DMS 273 (cell line): ENCODE measurements around the gene NR4A1.
A peak's percentile ranks its signal among the peaks of the same experiment; 100 is the strongest.

Experiments
- DNase-seq: peaks from one replicate; lab custom pipeline; 2025; ENCODE audit not compliant: unreplicated experiment; lab: John Stamatoyannopoulos, UW

Gene NR4A1

DNA sequence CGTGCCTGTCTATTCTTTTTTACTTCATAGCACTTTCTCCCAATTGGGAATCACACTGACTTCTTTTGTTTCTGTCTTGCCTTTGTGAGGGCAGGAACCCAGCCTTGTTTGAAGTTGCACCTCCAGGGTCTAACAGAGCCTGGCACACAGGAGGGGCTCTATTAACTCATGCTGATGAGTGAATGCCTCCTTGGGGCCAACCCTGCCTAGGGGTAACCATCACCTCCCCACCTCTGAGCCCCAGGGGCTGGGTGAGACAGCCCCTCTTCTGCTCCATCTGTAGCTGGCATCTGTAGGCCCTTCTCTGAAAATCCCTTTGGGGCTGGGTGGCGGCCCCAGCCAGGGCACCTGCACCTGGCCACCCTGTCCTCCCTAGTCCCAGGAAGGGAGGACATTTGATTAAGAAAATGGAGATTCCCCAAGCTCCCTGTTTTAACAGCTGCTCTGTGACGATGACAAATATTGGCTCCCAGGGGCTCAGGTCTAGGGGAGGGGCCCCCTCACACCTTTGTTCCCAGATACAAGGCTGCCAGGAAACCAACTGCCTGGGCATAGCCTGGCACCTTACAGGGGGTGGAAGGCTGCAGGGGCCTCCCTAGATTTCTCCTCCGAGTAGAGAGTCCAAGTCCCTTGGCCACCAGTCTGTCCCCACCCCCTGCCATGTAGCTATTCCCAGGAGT is 32.7 kb upstream of the NR4A1 start:
- DNase-seq = no peak

DNA sequence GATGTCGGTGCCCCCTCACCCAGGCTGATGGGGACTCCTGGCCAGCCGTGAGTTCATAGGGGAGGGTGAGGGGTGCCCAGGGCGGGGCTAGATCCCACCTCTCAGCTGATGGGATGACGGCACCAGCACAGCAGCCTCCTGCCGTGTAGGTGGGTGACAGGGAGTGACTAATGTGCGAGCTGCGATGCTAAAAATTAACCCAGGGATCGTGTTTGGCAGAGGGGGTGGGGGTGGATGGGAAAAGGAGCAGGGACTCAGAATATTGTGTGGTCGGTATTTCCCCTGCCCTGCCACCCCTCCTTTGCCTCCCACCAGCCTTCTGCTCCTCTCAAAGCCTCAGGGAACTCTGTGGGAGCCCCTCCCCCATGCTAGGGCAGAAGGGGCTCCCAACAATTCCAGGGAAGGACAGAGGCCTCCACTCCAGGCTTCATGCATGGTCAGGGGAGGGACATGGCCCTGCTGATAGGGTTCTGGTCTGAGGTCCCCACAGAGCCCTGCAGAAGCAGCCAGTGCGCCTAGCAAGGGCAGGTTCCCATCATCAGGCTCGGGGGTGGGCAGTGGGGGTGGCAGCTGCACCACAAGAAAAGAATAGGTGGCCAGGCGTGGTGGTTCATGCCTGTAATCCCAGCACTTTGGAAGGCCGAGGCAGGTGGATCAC is 32.0 kb upstream of the NR4A1 start:
- DNase-seq = no peak

DNA sequence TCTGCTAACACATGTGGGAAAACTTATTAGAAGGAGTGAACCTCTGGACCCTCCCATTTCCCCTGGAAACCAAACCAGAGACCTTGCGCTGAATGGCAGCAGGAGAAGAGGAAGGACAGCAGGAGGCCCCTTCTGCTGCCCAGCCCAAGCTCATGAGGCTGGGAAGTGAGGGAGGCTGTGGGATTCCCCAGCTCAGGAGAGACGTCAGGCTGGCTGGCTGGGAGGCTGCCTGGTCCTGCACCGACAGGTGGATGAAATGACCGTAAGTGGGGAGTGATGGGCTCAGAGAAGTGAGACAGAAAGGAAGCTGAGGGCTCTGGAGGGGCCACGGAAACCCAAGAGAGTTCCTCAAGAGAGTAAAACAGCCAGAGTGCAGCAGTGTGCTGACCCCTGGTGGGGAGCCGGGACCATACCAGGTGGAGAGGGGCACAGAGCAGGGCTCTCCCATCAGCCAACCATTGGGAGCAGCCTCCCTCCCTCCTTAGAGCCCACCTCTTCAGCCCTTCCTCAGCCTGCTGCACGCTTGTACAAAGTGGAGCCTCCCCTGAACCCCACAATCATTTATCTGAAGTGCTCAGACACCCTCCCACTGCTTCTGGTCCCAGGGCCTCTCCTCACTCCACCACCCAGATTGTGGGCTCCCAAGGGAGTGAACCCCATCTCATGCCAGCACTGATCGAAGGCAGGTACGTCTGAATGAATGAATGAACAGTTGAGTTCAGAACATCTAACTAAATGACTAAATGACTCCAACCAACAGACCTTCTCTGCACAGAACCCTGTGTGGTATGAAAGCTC is 30.5 kb upstream of the NR4A1 start:
- peak; percentile 81 for DNase-seq

DNA sequence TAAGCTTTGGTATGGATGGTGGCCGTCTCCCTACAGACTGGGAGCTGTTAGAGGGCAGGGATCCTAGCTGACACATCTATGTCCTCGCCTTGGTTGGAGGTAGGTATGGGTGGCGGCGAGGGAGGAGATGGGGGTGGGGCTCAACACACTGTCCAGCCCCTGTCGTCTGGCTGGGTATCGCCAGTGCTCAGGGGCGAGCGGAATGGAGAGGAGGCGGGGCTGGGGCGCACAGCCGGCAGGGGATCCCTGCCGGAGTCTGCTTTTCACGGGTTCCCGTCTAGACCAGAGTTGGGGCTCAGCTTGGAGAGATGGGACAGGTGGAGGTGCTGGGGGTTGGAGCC is 28.4 kb upstream of the NR4A1 start:
- DNase-seq = no peak

DNA sequence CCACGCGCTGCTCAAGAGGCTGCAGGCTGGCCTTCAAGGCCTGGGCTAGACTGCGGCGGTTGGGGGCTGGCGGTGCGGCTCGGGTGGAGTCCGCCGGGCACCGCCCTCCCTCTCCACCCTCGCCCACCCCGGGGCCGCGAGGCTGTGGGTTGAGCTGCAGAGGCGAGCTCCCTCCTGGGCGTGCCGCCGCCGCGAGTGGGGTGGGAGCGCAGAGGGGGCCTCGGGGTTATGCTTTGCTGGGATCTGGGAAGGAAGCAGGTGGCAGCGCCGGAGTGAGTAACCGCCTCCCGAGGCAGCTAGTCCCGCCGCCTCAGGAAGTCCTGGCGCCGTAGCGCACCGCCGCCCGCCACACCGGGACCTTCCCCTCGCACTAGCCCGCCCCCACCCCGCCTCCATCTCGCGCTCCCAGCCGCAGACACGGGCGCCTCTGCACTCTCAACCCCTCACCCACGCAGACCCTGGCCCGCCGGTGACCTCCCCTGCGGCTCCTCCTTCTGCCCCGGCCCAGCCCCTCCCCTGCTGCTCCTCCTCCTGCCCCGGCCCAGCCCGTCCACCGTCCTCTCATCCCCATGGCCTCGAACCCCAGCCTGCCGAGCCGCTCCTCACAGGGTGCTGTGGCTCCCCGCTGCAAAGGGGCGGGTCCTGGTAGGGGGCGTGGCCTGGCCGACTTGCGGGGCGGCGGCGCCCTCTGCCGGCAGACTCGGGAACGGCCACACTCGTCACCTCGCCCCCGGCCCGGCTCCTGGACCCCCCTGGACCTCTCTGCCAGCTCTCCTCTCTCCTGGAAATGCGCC is 27.9 kb upstream of the NR4A1 start:
- peak; percentile 84 for DNase-seq

DNA sequence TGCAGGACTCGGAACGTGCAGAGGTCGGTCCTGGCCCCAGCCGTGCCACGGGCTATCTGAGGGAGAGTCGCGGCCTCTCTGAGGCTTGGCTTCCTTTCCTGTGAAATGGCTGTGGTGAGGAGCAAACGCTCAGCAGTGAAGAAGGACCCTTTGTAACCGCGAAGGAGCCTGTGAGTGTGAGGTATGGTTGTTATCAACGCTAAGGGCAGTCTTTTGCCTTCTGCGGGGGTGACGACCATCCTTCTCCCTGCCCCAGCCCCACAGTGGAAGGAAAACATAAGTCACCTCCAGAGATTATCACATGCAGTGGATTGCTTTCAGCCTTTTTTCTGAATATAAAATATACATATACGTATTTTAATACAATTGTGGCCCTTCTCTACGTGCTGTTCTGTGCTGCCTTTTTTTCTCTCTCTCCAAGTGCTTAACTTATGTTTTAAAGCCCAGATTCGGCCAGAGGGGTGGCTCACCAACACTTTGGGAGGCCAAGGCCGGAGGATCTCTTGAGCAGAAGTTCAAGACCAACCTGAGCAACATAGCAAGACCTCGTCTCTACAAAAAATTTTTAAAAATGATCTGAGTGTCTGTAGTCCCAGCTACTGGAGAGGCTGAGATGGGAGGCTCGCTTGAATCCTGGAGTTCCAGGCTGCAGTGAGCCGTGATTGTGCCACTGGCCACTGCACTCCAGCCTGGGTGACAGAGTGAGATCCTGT is 27.1 kb upstream of the NR4A1 start:
- no peak for DNase-seq

DNA sequence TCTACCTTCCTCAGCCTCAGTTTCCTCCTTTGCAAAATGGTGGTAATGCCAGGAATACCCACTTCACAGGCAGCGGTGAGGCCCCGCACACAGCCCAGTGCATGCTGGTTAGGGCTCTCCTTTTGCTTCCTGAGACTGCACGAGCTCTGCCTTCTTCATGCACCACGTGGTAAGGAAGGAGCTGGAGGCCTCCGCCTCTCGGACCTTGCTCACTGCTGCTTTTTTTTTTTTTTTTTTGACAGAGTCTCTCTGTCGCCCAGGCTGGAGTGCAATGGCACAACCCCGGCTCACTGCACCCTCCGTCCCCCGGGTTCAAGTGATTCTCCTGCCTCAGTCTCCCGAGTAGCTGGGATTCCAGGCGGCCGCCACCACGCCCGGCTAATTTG is 26.4 kb upstream of the NR4A1 start:
- DNase-seq = no peak

DNA sequence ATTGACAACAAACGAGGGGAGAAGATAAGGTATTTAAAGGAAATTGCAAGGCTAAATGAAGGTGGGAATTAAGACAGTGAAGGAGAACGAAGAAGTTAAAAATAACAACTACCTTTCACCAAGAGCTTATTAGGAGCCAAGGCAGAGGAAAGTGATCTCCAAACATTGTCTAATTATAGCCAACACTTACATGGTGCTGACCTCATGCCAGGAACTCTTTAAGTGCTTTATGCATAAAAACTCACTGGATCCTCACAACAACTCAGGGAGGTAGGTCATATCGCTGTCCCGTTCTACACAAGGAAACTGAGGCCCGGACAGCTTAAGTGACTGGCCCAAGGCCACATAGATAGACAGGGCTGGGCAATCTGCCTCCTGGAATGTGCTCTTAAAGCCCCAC is 25.0 kb upstream of the NR4A1 start:
- no peak for DNase-seq

DNA sequence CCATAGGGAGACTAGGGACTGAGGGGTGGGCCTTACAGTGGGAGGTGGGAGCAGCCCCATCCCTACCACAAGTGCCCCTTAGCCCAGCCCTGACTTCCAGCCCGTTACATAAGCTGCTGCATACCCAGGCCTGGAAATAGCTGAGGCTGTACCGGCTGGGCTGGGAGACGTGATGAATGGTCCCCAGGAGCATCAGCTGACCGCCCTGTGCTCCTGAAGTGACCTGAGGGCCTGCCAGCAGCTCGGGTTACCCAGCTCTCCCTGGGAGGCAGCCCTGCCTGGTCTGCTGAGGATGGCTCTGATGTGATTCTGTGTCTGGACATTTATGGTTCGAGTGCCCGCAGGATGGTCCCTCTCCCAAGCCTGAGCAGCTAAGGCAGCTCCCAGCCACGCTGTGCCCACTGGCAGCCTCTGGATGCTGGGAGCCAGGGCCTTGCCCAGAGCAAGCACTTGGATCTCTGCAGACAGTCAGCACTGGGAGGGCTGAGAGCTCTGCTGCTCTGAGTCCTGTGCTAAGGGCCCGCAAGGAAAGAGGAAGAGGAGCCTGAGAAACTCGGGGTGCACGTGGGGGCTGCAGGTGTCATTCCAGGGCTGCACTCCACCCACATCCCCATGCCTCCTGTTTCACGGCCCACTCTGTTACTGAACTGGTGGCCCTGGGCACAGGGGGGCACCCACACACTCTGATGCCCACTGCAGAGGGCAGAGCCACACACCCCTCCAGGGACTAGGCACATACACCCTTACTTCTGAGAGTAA is 24.0 kb upstream of the NR4A1 start:
- DNase-seq = no peak

DNA sequence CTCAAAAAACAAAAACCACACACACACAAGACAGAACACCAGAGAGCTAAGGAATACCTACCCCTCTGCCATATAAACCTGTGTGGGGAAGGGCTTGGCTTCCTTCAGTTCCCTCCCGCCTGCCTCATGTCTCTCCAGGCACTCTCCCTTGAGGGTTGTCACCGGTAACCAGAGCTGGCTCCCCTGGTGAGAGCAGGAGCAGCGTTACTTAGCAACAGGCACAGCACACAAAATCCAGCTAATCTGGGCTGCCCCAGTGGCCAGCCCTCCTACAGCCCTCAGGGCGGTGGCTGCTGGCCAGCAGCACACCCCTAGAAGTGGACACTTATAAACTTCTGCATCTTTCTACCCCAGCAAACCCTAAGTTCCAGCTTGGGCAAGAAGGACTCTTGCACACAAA is 21.6 kb upstream of the NR4A1 start:
- DNase-seq = peak; percentile 83

DNA sequence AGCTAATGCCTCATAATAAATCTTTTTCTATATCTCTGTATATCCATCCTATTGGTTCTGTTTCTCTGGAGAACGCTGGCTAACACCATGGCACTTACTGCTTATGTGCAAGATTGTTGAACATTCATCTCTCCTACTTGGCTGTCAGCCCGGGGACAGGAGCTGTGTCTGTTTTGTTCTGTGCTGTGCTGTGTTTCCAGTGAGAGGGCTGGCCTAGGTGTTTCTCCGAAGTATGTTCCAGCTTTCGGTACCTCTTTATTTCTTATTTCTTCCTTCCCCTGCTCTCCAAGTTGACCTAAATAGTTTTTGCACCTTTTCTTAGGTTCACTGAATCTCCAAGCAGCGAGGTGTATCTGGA is 18.8 kb upstream of the NR4A1 start:
- DNase-seq = peak; percentile 56

DNA sequence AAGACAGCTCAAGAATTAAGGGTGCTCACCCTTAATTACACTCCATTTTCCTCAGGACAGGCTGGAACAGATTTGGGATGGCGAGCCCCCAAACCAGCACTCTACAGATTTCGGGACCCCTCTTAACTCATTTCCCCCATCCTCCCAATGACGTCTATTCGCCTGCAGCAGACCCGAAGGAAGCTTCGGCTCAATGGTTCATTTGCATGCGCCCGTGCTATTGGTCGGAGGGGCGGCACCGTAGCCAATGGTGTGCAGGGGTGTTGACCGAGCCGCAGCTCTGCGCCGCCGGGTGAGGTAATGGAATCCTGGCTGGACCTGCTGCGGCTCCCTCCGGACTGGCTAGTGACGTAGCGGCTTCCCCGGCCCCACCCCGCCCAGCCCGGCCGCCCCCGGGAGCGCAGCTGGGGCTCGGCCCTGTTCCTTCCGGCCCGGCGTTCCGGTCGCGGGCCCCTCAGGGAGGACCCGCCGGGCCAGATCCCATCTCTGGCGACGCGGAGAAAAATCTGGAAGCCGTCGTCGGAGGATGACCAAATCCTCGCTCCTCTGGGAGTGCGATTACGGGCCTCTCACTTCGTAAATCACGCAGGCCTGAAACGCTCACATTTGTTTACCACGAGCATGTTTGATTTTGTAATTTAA is 18.3 kb upstream of the NR4A1 start:
- peak; percentile 95 for DNase-seq

DNA sequence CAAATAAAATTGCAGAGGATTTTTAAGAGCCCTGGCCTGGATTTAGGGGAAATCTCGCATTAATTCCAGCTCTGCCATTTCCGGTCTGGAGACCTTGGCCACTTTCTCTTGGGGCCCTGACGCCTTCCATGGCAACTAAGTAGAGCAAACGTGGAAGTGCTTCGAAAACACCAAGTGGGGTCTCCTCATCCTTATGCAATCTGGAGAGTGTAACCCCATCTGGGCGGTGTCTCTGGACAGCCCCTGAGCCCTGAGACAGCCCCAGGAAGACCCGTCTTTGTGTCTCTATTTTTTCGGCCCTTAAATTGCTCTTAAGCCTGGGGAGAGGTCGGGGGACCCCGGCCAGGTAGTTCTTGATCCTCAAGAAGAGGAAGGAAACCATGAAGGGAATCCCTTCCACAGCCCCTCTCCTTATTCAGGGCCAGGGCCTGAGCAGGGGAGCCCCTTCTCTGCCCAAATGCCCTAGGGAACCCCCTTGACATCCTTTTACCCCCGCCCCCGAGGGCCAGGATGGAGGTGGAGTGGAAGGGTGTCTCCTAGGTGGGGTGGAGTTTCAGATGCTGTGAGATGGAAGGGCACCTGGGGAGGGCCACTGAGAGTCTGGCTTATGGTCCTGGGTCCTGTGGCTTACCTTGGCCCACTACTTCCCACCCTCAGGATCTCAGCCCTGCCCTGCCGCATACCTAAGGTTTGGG is 17.6 kb upstream of the NR4A1 start:
- no peak for DNase-seq

DNA sequence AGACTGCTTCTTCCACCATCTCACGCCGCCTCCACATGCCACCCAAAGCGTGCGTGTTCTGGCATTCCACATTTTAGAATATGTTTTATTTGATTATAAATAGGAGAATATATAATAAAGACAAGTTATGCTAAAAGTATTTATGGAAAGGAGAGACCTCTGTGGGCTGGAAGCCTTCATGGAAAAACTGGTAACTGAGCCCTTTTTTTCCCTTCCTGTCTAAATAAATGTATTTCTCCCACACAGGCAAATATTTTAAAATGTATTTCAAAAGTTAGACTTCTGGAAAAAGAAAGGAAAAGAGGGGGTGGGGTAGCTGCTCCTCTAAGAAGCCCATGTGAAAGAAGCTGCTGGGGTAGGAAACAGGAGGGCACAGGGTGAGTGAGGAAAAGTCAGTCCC is 16.1 kb upstream of the NR4A1 start:
- no peak for DNase-seq

DNA sequence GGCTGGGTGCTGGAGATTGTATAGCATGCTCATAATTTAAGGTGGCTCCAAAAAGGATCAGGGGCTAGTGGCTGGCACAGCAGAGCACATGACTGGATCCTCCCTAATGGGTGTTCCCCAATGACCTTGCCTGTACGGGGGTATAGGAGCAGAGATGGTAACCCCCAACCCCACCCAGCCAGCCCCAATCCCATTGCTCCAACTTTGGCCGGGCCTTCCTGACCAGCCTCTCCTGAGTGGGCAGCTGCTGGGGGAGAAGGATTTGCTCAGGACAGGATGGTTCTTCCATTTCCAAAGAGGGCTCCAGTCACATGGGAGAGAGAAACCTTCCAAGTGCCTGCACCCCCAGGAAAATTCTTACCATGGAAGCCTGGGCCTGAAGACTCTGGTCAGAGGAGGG is 15.3 kb upstream of the NR4A1 start:
- DNase-seq = no peak

DNA sequence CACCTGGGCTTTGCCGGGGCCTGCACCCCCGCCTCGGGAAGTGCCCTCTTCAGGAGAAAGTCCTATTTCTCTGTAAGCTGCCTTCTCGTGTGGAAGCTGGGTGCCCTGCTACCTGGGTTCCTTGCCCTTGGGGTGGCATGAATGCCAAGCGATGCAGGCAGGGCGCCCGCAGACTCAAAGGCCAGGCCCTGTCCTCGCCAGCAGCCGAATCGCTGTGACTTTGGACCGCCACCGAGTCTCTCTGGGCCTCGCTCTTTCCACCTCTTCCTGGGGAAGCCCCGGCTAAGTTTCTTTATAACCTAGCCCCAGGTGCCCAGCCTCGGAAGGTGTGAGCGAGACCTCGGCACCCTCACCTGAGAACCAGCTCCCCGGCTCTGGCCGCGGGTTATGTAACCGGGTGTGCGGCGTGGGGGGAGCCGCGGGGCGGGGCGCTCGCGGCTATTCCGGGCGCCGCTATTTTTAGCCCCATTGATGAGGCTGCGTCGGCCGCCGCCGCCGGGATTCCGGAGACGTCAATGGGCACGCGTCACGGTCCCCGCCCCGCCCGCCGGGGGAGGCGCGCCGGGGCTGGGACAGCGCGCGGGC is 14.6 kb upstream of the NR4A1 start:
- DNase-seq = peak; percentile 81

DNA sequence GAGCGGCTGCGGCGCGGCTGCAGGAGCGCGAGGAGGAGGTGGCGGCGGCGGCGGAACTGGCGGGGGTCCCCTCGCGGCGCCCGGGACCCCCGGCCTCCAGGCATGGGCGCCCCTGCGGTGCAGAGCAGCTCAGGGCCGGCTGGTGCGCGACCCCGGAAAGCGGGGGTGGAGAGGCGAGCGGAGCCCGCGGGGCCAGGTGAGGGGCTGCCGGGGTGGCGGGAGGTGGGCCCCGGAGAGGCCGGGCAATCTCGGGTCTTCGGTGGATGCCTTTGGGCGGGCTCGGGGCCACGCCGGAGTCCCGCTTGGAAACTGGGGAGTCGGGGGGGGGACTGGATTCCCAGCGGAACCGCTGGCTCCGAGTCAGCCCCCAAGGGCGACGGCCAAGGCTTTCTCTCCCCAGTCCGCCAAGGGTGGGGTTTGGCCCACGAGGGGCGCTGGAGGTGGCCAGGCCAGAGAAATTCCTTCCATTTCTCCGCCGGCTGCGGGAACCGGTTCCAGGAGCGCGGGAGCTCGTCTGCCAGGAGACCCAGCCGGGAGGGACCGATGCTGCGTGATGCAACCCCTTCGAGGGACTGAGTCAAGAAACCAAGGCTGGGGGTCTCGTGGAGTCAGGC is 13.9 kb upstream of the NR4A1 start:
- DNase-seq = peak; percentile 54

DNA sequence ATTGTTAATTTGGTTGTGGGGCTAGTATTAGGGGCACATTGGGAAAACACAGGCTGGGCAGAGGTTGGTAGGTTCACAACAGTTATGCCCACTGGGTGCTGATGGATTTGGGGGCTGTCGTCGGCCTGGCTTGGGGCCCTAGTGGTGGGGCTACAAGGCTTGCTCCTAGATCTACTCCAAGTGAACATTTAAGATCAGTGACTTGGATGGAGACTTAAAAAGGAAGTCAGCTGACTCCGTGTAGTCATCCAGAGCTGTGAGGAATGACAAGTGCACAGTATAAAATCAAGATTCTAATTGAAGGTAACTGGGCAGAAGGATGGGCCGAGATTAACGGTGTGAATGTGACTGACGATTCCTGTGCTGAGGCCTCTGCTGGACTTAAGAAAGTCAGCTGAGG is 12.8 kb upstream of the NR4A1 start:
- DNase-seq = no peak
